Right lobe of liver (tissue), 4 donors: Measurements from ENCODE around the gene SOX21.

Experiments used
- POLR2A ChIP-seq: fragments of 450-650 bp; IDR thresholded peaks from one replicate; pipeline ENCODE4 v1.6.1; 2017; ENCODE audit warnings: antibody characterized with exemption, mild to moderate bottlenecking
- TF ChIP-seq, protein P1 (sequence below), 4 donors: fragments of 200-600 bp in 3 of 4; fragments of 450-650 bp in 1 of 4; IDR thresholded peaks; one replicate each; pipeline versions ENCODE4 v1.5.1 to v1.8.0; 2016 to 2022; ENCODE audit warnings: antibody characterized with exemption in 4 of 4, mild to moderate bottlenecking in 2 of 4
- donor health status: DM: no; HTN: no; CAD: no.
- donor health status: DM: no; HTN: no; CAD: no.
- donor health status: DM: no; HTN: yes; CAD: no.

DNA sequence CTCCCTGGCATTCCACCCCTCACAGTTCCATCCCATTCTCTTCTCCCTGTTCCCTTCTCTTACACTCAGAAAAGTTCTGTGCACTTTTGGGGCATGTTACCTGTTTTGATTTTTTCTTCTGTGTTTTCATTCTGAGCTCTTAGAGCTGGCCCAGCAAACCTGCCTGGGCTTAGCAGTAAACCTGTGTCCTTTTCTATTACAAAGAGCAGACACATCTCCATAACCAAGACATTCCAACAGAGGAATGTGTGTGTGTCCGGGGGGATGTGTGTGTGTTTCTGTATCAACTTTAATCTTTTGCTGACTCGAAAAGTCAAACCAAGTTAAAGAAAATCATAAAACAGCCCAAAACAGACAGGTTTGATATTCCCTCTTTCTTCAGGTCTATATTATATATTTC lies 49.1 kb upstream of the SOX21 start:
- TF ChIP-seq, protein P1, sequence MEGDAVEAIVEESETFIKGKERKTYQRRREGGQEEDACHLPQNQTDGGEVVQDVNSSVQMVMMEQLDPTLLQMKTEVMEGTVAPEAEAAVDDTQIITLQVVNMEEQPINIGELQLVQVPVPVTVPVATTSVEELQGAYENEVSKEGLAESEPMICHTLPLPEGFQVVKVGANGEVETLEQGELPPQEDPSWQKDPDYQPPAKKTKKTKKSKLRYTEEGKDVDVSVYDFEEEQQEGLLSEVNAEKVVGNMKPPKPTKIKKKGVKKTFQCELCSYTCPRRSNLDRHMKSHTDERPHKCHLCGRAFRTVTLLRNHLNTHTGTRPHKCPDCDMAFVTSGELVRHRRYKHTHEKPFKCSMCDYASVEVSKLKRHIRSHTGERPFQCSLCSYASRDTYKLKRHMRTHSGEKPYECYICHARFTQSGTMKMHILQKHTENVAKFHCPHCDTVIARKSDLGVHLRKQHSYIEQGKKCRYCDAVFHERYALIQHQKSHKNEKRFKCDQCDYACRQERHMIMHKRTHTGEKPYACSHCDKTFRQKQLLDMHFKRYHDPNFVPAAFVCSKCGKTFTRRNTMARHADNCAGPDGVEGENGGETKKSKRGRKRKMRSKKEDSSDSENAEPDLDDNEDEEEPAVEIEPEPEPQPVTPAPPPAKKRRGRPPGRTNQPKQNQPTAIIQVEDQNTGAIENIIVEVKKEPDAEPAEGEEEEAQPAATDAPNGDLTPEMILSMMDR (IDR thresholded peaks at IDR 0.05): no peak
- no peak for TF ChIP-seq POLR2A
